Heart left ventricle (tissue), 16 donors: ENCODE results near the gene CD226. TPM values are rescaled to one million over a fixed set of nuclear protein-coding genes. Genes with fewer than 3 reads are reported as not detected.

Experiments used
- ATAC-seq, 4 donors: fragments of 200-7000 bp; cut with Tn5 transposase; one replicate each; pipeline ENCODE4 v1.9.1; 2020 to 2022; ENCODE audit warnings: moderate library complexity in 4 of 4, mild to moderate bottlenecking in 3 of 4, moderate number of reproducible peaks in 1 of 4
- DNase-seq, 5 donors: peaks; one replicate each; pipeline ENCODE4 v3.0.0-alpha.2; 2020
- H3K27ac ChIP-seq, 12 donors: fragments of 200-600 bp; sonication (generic) in 4 of 12; one replicate each; pipeline versions ENCODE4 v1.5.0 to v1.8.0; 2016 to 2022; ENCODE audit warnings: mild to moderate bottlenecking in 2 of 12
- H3K27me3 ChIP-seq, 9 donors: fragments of 200-600 bp; sonication (generic) in 2 of 9; one replicate each; pipeline versions ENCODE4 v1.5.1 to v1.8.0; 2016 to 2022; ENCODE audit warnings: mild to moderate bottlenecking in 3 of 9
- H3K36me3 ChIP-seq, 9 donors: fragments of 200-600 bp; sonication (generic) in 2 of 9; one replicate each; pipeline versions ENCODE4 v1.5.0 to v1.8.0; 2018 to 2022; ENCODE audit warnings: mild to moderate bottlenecking in 2 of 9
- H3K4me1 ChIP-seq, 12 donors: fragments of 200-600 bp; sonication (generic) in 4 of 12; one replicate each; pipeline versions ENCODE4 v1.5.0 to v1.8.0; 2016 to 2022; ENCODE audit warnings: mild to moderate bottlenecking in 3 of 12
- H3K4me3 ChIP-seq, 12 donors: fragments of 200-600 bp; sonication (generic) in 4 of 12; one replicate each; pipeline versions ENCODE4 v1.5.0 to v1.8.0; 2017 to 2022; ENCODE audit warnings: mild to moderate bottlenecking in 9 of 12, moderate library complexity in 4 of 12
- H3K9me3 ChIP-seq, 12 donors: fragments of 200-600 bp; sonication (generic) in 4 of 12; one replicate each; pipeline versions ENCODE4 v1.5.0 to v1.8.0; 2016 to 2022; ENCODE audit warnings: mild to moderate bottlenecking in 1 of 12
- CTCF ChIP-seq, 12 donors: fragments of 200-600 bp; sonication (generic) in 4 of 12; IDR thresholded peaks; one replicate each; pipeline versions ENCODE4 v1.5.0 to v1.8.0; 2018 to 2022; ENCODE audit warnings: antibody characterized with exemption in 12 of 12, mild to moderate bottlenecking in 5 of 12
- POLR2A ChIP-seq, 2 donors: fragments of 450-650 bp; IDR thresholded peaks; one replicate each; pipeline ENCODE4 v1.6.1; 2017; ENCODE audit warnings: antibody characterized with exemption in 2 of 2, mild to moderate bottlenecking in 2 of 2, moderate library complexity in 2 of 2
- WGBS, 4 donors: extraction: QIAGEN DNeasy Blood & Tissue Kit in 2 of 4; methylation state at CpG; one replicate each; pipeline versions ENCODE4 v1.1.5 to v1.1.7; 2013 to 2018; 5-methylcytosine and 5-hydroxymethylcytosine counted together
- intact Hi-C, 10 donors: fragments of 100-400 bp; cut with DNase I; formaldehyde crosslinking; loops; one replicate each; pipeline versions ENCODE4 v1.11.1 to v1.14.2; 2022
- polyA plus RNA-seq, 2 donors: library from polyadenylated mRNA; stranded (reverse); fragments of 200-250 nt; gene quantifications; one replicate each; pipeline ENCODE4 v1.2.3, GENCODE V29; 2013
- total RNA-seq, 9 donors: library from RNA; depleted of rRNA in 2 of 9; stranded (reverse); fragments of >200 nt in 2 of 9; fragmentation: NEBNext Ultra II Directional in 3 of 9; extraction: Animal tissue kit (Norgen Biotek cat#: 25700) in 3 of 9; gene quantifications; one replicate each; pipeline versions ENCODE4 v1.1.0 to v1.2.4, GENCODE V29; 2016 to 2023
- donor health status: ischemic (EF 13 %, LVEDD 7.1; RV severe dilation, severe dysfunction).
- donor health status: healthy with polysubstance abuse.
- donor health status: DM: no; HTN: yes; CAD: no.
- donor health status: DM: no; HTN: no; CAD: no.
- donor health status: ischemic (EF 25% LVEDD 6.9; RV normal size, moderate dysfunction).
- donor health status: ischemic (EF 25% LVEDD 5.7; RV mildly dilated, moderate dysfunction).
- donor health status: healthy.
- donor health status: DM: yes; HTN: yes; CAD: no.
- donor health status: ischemic (EF 35%, LVEDD 5.7; RV mildly dilated, moderate dysfunction).
- donor health status: nonischemic (EF 11% LVEDD 7.7; RV severe dilation, severe dysfunction).
- donor health status: DM: yes; HTN: yes; CAD: no.
- donor health status: PGD.
- donor health status: ischemic (EF 29% LVEDD 5.4; RV normal size, mild dysfunction).
- donor health status: nonischemic (EF 23%, LVEDD 6.1; RV moderate dilation, normal function).

CD226 gene
- total and polyA plus RNA-seq, 11 donors, result 0.15 to 4.1 (median 1.1) TPM

GRCh38 chr18:69845593-69846506 lies 101.8 kb downstream of the CD226 start:
- Histone ChIP-seq H3K36me3 (no peaks in the 10 kb centered on the region), H3K4me1 (peaks cover 0 to 16% (median 4%) of the 10 kb centered on the region in 12 donors), H3K27ac (no peak overlapping the region), H3K9me3 (no peaks in the 10 kb centered on the region), H3K27me3 (no peaks in the 10 kb centered on the region), H3K4me3 (no peak overlapping the region)
- ATAC-seq (peak in 2 of 4 donors; percentile 30 to 34), DNase-seq (no peak)
- WGBS, 4 donors, result 42 to 46% (median 44%) methylated on average over 8 of the region's 8 CpGs
- no peak for TF ChIP-seq POLR2A (IDR thresholded peaks at IDR 0.05)
- TF ChIP-seq CTCF (IDR thresholded peaks at IDR 0.05), result peak in 2 of 12 donors; percentile 5 to 8
- intact Hi-C loops, result loop anchor here in 4 of 10 donors (10.0 kb wide), 3 partner anchors 209 to 229 kb away; no protein-coding TSS in a partner anchor

GRCh38 chr18:69844656-69845055 lies 103.0 kb downstream of the CD226 start:
- Histone ChIP-seq H3K36me3 (no peaks in the 10 kb centered on the region), H3K27ac (no peak overlapping the region), H3K27me3 (no peaks in the 10 kb centered on the region), H3K4me1 (peaks cover 0 to 16% (median 4%) of the 10 kb centered on the region in 12 donors), H3K4me3 (no peak overlapping the region), H3K9me3 (no peaks in the 10 kb centered on the region)
- intact Hi-C loops, result loop anchor here in 4 of 10 donors (10.0 kb wide), 3 partner anchors 210 to 230 kb away; no protein-coding TSS in a partner anchor
- ATAC-seq (no peak), DNase-seq (no peak)
- TF ChIP-seq CTCF (IDR thresholded peaks at IDR 0.05) (no peak), POLR2A (IDR thresholded peaks at IDR 0.05) (no peak)
- 90 to 96% (median 91%) methylated on average over 2 of the region's 2 CpGs for WGBS, 4 donors

- DNase-seq (no peak), ATAC-seq (no peak)
- Histone ChIP-seq H3K36me3 (no peaks in the 10 kb centered on the region), H3K4me3 (no peak overlapping the region), H3K4me1 (peaks cover 0 to 16% (median 4%) of the 10 kb centered on the region in 12 donors), H3K27ac (no peak overlapping the region), H3K27me3 (no peaks in the 10 kb centered on the region), H3K9me3 (no peaks in the 10 kb centered on the region)
- no peak for TF ChIP-seq POLR2A (IDR thresholded peaks at IDR 0.05)
- no peak for TF ChIP-seq CTCF (IDR thresholded peaks at IDR 0.05)
- intact Hi-C loops, result loop anchor here in 4 of 10 donors (10.0 kb wide), 3 partner anchors 212 to 232 kb away; no protein-coding TSS in a partner anchor
- 75 to 79% (median 76%) methylated on average over 5 of the region's 5 CpGs for WGBS, 4 donors
These were observed 104.7 kb downstream of the CD226 start for GRCh38 chr18:69843015-69843414.

GRCh38 chr18:69841117-69841516 lies 106.6 kb downstream of the CD226 start:
- DNase-seq (no peak), ATAC-seq (no peak)
- TF ChIP-seq POLR2A (IDR thresholded peaks at IDR 0.05) (no peak), CTCF (IDR thresholded peaks at IDR 0.05) (no peak)
- intact Hi-C loops, result loop anchor here in 4 of 10 donors (10.0 kb wide), 3 partner anchors 214 to 234 kb away; no protein-coding TSS in a partner anchor
- WGBS, 4 donors, result 92 to 96% (median 93%) methylated on average over 9 of the region's 9 CpGs
- H3K36me3 ChIP-seq, result no peaks in the 10 kb centered on the region
- H3K27ac ChIP-seq, result no peak overlapping the region
- H3K4me1 ChIP-seq, result peaks cover 0 to 6% (median 2%) of the 10 kb centered on the region in 12 donors
- no peaks in the 10 kb centered on the region for H3K9me3 ChIP-seq
- H3K4me3 ChIP-seq, result no peak overlapping the region
- H3K27me3 ChIP-seq, result no peaks in the 10 kb centered on the region
